IPS DF 6.9 (cell line): ENCODE measurements around the gene RCAN1.

Experiments used
- DNase-seq: peaks from one replicate; pipeline ENCODE4 v3.0.0-alpha.2; 2013; ENCODE audit warnings: low read depth, low spot score
- H3K27ac ChIP-seq: one replicate; pipeline ENCODE4 v1.5.1; 2013; ENCODE audit warnings: low read length, control low read depth
- H3K27me3 ChIP-seq: 2 replicates; pipeline ENCODE4 v1.6.1; 2013; ENCODE audit warnings: mild to moderate bottlenecking, low read length; ENCODE audit not compliant: control insufficient read depth, insufficient read depth
- H3K36me3 ChIP-seq: 2 replicates; pipeline ENCODE4 v1.6.1; 2013; ENCODE audit warnings: low read length; ENCODE audit not compliant: control insufficient read depth, insufficient read depth
- H3K4me1 ChIP-seq: 2 replicates; pipeline ENCODE4 v1.6.1; 2013; ENCODE audit warnings: low read length; ENCODE audit not compliant: control insufficient read depth, insufficient read depth
- H3K4me3 ChIP-seq: 2 replicates; pipeline ENCODE4 v1.5.1; 2013; ENCODE audit warnings: mild to moderate bottlenecking, low read length
- H3K9me3 ChIP-seq: 2 replicates; pipeline ENCODE4 v1.6.1; 2013; ENCODE audit warnings: low read length, inconsistent platforms; ENCODE audit not compliant: control insufficient read depth, insufficient read depth
- WGBS: extraction: QIAGEN DNeasy Blood & Tissue Kit; methylation state at CpG from one replicate; pipeline ENCODE4 v1.1.7; 2013; ENCODE audit warnings: mixed read lengths, missing lambda C conversion rate; ENCODE audit not compliant: insufficient read length, insufficient coverage; 5-methylcytosine and 5-hydroxymethylcytosine counted together

The RCAN1 gene

GRCh38 chr21:34589511-34590282 is 25.2 kb downstream of the RCAN1 start:
- WGBS, result no CpG with 5 or more reads among the region's 9 CpGs
- Histone ChIP-seq H3K4me1 (no peaks in the 10 kb centered on the region), H3K27me3 (no peaks in the 10 kb centered on the region), H3K36me3 (no peaks in the 10 kb centered on the region), H3K4me3 (no peak overlapping the region), H3K9me3 (no peaks in the 10 kb centered on the region), H3K27ac (no peak overlapping the region)
- no peak for DNase-seq

- H3K27ac ChIP-seq, result no peak overlapping the region
- no peak for DNase-seq
- H3K36me3 ChIP-seq, result no peaks in the 10 kb centered on the region
- H3K4me3 ChIP-seq, result no peak overlapping the region
- no peaks in the 10 kb centered on the region for H3K4me1 ChIP-seq
- no CpG with 5 or more reads among the region's 3 CpGs for WGBS
- no peaks in the 10 kb centered on the region for H3K27me3 ChIP-seq
- H3K9me3 ChIP-seq, result no peaks in the 10 kb centered on the region
Measured at GRCh38 chr21:34583926-34584563, 30.9 kb downstream of the RCAN1 start.

- H3K4me3 ChIP-seq, result no peak overlapping the region
- no CpG with 5 or more reads among the region's 10 CpGs for WGBS
- peak; percentile 18 for DNase-seq
- H3K9me3 ChIP-seq, result no peaks in the 10 kb centered on the region
- no peaks in the 10 kb centered on the region for H3K4me1 ChIP-seq
- no peaks in the 10 kb centered on the region for H3K27me3 ChIP-seq
- H3K36me3 ChIP-seq, result no peaks in the 10 kb centered on the region
- H3K27ac ChIP-seq, result no peak overlapping the region
Measured at GRCh38 chr21:34582506-34583150, 32.3 kb downstream of the RCAN1 start.

- no peak overlapping the region for H3K4me3 ChIP-seq
- no peak for DNase-seq
- no peaks in the 10 kb centered on the region for H3K27me3 ChIP-seq
- no peaks in the 10 kb centered on the region for H3K4me1 ChIP-seq
- WGBS, result no CpG with 5 or more reads among the region's 9 CpGs
- no peaks in the 10 kb centered on the region for H3K9me3 ChIP-seq
- H3K27ac ChIP-seq, result no peak overlapping the region
- H3K36me3 ChIP-seq, result no peaks in the 10 kb centered on the region
Measured at GRCh38 chr21:34580181-34580700, 34.7 kb downstream of the RCAN1 start.

GRCh38 chr21:34579411-34579810 is 35.5 kb downstream of the RCAN1 start:
- Histone ChIP-seq H3K36me3 (no peaks in the 10 kb centered on the region), H3K4me3 (no peak overlapping the region), H3K9me3 (no peaks in the 10 kb centered on the region), H3K27ac (no peak overlapping the region), H3K27me3 (no peaks in the 10 kb centered on the region), H3K4me1 (no peaks in the 10 kb centered on the region)
- WGBS, result no CpG with 5 or more reads among the region's 1 CpG
- DNase-seq, result no peak

GRCh38 chr21:34576041-34576511 is 38.8 kb downstream of the RCAN1 start:
- Histone ChIP-seq H3K36me3 (no peaks in the 10 kb centered on the region), H3K4me1 (no peaks in the 10 kb centered on the region), H3K27ac (no peak overlapping the region), H3K9me3 (no peaks in the 10 kb centered on the region), H3K4me3 (no peak overlapping the region), H3K27me3 (no peaks in the 10 kb centered on the region)
- no CpG with 5 or more reads among the region's 5 CpGs for WGBS
- DNase-seq, result no peak

- Histone ChIP-seq H3K36me3 (no peaks in the 10 kb centered on the region), H3K4me1 (no peaks in the 10 kb centered on the region), H3K27me3 (no peaks in the 10 kb centered on the region), H3K27ac (no peak overlapping the region), H3K4me3 (no peak overlapping the region), H3K9me3 (no peaks in the 10 kb centered on the region)
- DNase-seq, result no peak
- WGBS, result no CpG with 5 or more reads among the region's 24 CpGs
Measured at GRCh38 chr21:34574601-34575529, 40.0 kb downstream of the RCAN1 start.

- no peaks in the 10 kb centered on the region for H3K9me3 ChIP-seq
- WGBS, result no CpG with 5 or more reads among the region's 7 CpGs
Measured at GRCh38 chr21:34571994-34572393, 42.9 kb downstream of the RCAN1 start.

GRCh38 chr21:34570313-34570712 is 44.6 kb downstream of the RCAN1 start:
- Histone ChIP-seq H3K4me1 (no peaks in the 10 kb centered on the region), H3K4me3 (no peak overlapping the region), H3K27ac (no peak overlapping the region), H3K27me3 (no peaks in the 10 kb centered on the region), H3K9me3 (no peaks in the 10 kb centered on the region), H3K36me3 (no peaks in the 10 kb centered on the region)
- DNase-seq, result no peak
- WGBS, result no CpG with 5 or more reads among the region's 3 CpGs

More at GRCh38 chr21:34571994-34572393, 42.9 kb downstream of the RCAN1 start:
- Histone ChIP-seq H3K36me3 (no peaks in the 10 kb centered on the region), H3K4me1 (no peaks in the 10 kb centered on the region), H3K4me3 (no peak overlapping the region), H3K27me3 (no peaks in the 10 kb centered on the region), H3K27ac (no peak overlapping the region)
- DNase-seq, result no peak
